Stimulated activated CD8-positive, alpha-beta memory T cell treated with anti-CD3 and anti-CD28 coated beads, Interleukin-4, amount 100 ng/mL, for 1 hour (primary cell): ENCODE measurements around the gene GMDS.
"Not testable (repeated sequence)": the region's sequence is repeated elsewhere in the genome, so short reads cannot be mapped to it uniquely, and the experiment has no call there.

Experiments used
- DNase-seq, 2 donors: peaks; one replicate each; pipeline ENCODE4 v3.0.0-alpha.2; 2020; ENCODE audit warnings: low read depth in 2 of 2, low spot score in 1 of 2

Gene GMDS

DNA sequence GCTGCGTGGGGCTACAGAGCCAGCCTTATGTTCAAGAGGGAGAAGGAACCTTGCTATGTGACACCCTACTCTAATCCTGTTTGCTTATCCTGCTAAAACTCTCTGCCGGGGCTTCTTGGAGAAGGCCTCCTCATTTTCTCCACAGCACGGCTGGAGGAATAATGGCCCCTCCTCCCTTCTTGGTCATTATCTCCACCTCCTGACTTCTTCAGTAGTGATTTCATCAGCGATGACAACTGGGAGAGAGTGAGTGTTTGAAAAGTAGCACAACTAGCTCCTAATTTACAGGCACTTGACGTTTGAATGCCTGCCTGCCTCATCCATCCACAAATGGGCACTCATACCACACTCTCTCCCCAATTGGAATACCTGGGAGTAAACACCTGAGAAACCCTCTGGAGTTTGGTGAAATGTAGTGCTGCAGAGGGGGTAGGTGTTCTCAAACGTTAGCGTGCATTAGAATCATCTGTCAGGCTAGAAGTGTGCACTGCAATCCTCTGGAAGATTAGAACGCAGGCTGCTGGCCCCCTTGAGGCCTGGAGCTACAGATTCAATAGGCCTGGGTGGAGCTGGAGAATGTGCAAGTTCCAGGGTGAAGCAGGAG lies 487.2 kb downstream of the GMDS start:
- no peak for DNase-seq

DNA sequence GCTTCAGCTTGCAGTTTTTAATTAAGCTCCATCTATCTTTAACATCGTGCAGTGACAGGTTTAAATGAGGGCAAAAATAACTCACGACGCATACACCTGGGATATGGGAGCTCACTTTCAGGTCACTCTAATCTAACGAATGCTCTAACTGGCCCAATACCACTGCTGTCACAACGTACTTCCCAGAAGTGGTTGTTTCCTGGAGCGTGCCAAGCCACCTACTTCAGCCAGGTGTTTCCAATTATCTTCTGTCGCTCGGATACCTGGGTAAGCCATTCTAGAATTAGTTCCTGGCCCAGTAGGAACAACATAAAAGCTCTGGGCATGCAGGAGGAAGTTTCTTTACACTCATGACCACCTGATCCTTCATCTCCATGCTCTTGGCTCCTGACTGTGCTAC lies 488.3 kb downstream of the GMDS start:
- DNase-seq = no peak

DNA sequence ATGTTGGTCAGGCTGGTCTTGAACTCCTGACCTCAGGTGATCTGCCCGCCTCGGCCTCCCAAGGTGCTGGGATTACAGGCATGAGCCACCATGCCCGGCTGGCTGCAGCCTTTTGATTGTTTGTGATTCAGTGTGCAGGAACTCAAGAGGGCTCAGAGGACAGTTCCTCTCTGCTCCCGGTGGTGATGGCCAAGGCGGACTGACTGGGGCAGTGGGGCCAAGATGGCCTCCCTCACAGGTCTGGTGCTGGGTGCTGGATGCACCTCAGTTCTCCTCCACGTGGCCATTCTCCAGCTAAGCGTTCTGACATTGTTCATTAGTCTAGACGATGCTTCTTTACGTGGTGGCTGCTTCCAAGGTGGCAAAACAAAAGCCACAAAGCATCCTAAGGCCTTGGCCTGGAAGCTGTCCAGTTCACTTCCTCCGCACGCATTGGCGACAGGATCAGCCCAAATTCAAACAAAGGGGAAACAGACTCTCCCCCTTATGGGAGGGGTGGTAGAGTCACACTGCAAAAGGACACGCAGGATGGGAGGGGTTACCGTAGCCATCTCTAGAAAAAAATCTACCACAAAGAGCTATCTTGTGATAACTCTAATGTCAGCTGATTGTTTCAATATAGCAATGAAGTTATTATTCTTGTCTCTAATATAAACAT lies 488.8 kb downstream of the GMDS start:
- no peak for DNase-seq

DNA sequence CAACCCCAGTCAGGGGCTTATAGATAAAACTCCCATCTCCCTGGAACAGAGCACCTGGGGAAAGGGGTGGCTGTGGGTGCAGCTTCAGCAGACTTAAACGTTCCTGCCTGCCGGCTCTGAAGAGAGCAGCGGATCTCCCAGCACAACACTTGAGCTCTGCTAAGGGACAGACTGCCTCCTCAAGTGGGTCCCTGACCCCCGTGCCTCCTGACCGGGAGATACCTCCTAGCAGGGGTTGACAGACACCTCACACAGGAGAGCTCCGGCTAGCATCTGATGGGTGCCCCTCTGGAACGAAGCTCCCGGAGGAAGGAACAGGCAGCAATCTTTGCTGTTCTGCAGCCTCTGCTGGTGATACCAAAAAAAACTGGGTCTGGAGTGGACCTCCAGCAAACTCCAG lies 494.3 kb downstream of the GMDS start:
- DNase-seq = not testable (repeated sequence)

DNA sequence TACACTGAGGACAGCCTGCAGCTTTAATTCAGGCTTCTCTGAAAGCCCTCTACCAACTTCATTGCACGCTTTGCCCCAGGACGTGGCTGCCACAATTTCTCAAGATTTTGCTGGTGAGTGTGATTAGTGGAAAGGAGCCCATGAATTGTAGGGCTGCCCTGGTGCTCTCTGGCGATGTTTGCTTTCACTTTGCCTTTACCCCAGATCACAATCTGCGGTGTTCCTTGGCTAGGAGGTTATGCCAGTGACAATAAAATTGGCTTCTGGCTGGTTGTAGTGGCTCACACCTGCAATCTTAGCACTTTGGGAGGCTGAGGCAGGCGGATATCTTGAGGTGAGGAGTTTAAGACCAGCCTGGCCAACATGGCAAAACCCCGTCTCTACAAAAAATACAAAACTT lies 496.4 kb downstream of the GMDS start:
- no peak for DNase-seq

DNA sequence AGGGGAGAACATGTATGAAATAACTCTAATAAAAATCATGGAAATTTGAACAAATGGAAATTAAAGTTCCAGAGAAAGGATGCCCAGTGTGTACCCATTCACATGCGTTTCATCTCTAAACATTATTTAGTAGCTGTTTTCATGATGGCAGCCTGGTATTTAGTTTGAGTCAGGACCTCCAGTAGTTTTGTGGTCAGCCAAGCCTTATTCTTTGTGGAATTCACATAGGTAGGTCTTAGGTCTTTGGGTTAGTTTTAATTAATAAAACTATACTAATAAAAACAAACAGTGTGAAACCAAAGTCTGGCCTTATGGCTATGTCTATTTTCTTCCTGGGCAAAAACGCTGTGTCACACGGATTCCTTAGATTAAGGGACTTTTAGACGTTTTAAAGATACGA lies 497.9 kb downstream of the GMDS start:
- DNase-seq = no peak

DNA sequence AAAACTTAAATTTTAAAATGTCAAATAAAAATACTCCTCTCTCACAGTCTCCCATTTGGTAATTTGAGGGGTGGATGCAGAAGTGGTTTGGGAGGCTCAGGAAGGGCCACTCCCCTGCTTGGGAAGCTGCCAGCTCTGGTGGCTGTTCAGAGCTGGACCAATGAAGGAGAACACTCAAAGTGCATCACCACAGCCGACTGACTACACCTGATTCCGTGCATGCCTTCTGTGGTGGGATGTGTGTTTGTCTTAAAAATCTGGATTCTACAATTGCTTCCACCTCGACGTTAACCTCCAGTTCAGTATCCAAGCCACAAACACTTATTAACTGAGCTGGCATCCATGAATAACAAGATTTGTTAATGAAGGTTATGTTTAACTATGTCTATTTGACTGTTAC lies 498.4 kb downstream of the GMDS start:
- no peak for DNase-seq

DNA sequence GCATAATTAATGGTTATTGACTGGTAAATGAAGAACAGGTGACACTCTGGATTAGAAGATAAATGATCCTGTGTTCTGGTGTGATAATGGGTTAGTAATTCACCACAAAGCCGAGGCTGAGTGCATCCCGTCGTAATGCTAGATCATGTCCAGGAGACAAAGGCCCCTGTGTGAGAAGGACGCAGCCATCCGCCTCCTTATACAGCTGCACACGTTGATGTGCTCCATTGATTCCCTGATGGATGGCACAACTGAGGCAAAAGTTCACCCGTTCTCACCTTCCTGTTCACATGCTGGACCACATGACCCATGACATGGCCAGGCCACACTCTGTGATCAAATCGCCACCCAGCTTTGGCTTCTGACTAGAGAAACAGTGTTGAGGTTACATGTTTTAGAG lies 499.6 kb downstream of the GMDS start:
- DNase-seq = no peak

DNA sequence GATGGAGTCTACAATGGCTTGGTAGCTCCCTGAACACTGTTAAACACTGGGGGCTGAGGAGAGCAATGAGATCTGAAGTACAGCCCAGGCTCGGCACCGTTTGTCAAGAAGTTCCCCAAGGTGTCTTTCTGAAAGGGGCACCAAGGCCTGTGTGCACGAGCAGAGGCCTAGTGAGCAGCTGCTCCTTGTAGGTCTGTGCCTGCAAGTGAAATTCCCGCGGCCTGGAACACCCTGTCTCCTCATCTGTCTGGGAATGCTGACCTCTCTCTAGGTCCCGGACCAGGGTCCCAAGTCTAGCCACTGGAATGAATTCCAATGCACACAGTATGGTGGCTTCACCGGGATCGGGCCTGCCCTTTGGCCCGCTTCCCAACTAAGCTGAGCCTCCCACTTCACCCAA lies 500.9 kb downstream of the GMDS start:
- no peak for DNase-seq

DNA sequence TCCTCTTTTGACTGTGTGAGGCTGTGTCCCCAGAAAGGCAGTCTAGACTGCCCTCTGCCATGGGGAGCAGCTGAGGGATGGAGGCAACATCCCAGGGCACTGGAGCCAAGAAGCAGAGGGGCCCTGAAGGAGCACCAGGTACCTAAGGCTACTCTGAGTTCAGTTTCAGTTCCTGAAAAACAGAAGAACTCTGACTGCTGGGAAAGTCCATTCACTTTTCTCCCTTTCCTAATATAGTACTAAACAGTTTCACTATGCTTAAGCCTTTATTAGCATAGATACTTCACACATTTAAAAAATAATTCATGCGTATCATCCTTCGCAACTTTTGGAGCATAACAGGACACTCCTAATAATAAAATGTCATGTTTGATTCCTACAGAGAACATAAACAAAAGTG lies 505.7 kb downstream of the GMDS start:
- DNase-seq = no peak

DNA sequence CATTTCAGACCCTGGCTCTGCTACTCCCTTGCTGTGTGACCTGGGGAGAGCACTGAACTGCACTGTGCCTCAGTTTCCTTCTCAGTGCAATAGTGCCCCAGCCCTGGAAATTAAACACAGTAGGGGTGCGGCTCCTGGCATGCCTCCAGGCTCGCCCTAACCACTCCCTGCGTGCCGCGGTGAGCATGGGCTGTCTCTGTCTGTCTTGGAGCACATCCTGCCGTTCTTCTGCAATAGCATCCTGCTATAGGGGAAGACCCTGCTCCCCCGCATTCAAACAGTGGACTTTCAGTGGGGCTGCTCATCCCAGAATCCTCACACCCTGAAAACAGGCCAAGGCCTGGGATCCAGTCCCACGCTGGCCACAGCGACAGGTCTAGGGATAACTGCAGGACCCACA lies 506.2 kb downstream of the GMDS start:
- no peak for DNase-seq

DNA sequence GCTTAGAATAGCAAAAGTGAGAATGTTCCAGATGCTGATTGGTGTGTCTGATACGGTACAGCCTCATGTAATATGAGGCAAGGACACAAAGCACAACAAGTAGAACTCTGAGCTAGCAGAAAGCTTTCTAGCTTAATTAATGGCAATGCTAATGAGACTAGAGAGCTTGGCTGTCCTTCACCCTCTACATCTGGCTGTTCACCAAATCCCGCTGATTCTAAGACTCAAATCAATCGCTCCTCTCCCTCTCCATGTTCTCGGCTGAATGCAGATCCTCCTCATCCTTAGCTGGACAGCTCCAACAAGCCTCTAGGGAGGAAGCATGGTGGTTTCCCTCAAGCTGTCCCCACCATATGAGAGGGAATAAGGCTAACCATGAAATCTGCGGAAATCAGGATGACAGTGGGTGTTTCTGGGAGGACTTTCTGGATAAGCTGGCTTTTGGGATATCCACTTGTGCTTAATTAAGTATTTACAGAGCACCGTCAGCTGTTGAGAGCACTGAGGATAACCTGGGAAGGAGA lies 506.8 kb downstream of the GMDS start:
- no peak for DNase-seq

DNA sequence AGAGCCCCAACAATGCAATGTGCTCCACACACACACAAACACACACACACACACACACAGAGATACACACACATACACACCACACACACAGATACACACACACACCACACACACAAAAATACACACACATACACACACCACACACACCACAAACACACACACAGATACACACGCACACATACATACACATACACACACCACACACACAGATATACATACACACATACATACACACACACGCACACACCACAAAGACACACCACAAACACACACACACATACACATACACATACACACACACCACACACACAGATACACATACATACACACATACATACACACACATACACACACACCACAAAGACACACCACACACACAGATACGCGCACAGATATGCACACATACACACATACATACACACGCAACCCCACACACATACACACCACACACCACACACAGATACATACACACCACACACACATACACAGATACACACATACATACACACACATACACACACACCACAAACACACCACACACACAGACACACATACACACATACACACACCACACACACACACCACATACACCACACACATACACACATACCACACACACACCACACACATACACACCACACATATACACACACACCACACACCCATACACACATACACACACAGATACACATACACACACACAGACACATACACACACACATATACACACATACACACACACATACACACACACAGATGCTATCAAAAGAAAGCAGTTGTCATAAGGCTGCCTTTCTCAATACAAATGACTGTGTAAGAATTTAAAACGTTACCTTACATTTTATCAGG lies 507.7 kb downstream of the GMDS start:
- DNase-seq = no peak

DNA sequence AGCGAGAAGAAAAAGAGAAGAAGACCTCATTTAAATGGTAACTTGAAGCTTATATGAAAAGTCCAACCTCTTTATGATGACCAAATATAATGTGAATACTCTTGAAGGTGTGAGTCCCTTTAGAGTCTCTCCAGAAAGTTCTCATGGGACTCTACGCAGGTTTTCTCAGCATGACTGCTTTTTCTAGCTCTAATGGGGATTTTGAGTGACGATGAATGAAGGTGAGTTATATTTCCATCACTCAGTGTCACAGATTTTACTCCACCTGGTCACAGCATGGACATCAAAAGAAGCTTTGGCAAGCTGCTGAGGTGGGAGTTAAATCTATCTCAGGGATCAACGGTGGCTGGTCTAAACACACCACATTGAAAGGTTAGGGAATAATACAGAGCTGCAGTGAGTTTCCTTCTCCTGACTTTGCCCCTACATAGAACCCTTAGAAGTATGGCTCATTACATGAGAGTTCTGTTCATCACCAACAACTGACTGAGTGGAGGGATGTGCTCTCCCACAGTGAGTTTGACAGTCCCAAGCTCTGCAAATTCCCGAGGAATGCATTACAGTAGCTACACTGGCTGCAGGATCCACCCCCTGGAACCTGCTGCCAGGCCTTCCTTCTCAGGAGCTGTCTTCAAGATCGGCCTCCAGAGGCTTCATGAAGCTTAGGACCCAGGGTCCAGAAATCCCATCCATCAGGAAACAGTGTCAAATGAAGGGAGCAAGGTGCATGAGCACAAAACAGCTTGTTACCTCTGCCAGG lies 508.9 kb downstream of the GMDS start:
- DNase-seq = no peak

DNA sequence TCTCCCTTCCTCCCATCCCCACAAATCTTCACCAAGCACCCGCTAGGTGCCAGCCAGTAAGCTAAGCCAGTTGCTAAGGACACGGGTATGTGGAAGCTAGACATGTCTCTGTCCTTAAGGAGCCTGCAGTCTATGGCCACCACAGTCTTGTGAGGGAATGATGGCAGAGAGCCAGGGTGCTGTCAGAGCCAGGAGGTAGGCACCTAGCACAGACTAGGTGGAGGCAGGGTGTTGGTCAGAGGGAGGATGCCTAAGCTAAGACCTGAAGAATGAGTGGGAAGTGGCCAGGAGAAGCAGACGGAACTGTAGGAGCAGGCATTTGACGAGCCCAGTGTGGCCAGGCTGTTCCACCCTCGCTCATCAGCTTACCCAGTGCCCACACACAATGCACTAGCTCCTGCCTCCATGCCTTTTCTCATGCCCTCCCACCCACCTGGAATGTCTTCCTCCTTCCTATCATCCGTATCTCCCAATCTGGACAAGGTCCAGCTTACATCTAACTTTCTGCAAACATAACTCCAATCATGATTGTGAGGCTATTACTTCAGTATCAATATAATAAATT lies 510.1 kb downstream of the GMDS start:
- no peak for DNase-seq

DNA sequence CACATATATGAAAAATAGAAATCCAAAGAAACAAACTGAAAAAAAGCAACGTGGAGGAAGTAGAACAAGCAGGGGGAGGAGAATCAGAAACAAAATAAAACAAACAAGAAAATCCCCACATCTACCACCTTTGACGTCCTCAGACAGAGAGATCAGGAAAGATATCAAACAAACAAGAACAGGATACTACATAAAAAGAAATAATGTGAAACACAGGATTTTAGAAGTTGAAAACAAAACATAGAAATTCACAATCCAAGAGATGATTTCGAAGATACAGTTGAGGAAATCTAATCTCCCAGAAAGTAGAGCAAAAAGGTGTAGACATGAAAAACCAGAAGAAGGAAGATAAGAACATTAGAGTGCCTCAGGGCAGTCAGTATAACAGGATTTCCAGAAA lies 514.5 kb downstream of the GMDS start:
- no peak for DNase-seq

DNA sequence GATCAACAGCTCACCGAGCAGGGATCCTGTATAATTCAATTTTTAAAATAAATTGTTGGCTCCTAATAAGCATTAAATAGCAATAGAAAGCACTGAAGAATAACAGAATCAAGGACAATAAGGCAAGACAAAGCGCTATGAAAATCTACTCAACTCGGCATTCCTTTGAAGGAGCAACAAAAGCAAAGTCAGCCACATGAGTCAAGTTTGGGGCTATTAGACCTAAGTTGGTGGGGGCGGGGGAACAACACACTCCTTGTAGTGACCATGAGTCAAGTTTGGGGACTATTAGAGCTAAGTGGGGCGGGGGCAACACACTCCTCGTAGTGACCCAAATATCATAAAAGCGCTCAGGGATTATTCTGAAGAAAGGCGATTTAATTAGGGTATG lies 515.7 kb downstream of the GMDS start:
- DNase-seq = no peak

DNA sequence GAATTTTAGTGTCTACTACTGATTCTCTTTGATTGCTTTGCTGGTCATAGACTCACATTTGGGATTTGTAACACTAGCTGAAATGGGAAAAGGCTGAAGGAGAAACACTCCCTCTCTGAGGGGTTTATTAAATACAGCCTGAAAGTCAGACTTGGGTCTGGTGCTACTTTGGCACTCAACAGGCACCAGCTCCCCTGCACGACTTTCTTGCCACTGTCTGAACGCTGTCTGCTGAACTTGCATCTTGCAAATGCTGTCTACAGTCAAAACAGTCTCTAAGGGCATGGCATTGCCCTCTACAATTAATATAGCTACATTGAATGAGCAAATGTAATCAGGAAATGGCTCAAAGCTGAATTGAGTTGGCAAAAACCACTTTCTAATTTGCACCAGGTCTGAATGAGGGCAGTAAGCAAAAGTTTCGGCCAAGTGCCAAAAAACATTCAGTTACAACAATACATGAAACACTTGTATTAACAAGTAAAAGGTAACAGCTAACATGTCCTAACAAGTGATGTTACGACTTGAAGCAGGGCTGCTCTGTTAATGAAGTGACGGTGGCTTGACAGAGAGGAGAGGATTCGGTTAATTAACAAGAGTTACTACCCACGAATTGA lies 516.2 kb downstream of the GMDS start:
- no peak for DNase-seq

DNA sequence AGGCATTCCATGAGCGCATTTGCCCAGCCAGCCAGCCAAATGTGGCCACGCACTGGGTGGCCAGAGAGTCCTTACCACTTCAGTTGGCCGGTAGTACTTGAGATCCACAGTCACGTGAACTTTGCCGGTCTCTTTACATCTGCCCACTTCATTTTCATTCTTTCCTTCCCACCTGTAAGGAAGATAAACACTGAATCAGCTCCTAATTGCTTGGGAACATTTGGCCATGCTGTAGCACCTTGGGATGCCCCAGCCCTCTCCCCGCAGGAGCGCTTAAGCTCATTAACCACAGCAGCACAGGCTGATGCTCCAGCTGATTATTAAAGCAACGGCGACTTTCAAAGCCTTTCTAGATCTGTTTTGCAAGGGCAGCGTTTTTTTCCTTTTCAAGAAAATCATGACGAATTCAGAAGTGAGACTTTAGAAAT lies 519.0 kb downstream of the GMDS start:
- no peak for DNase-seq

DNA sequence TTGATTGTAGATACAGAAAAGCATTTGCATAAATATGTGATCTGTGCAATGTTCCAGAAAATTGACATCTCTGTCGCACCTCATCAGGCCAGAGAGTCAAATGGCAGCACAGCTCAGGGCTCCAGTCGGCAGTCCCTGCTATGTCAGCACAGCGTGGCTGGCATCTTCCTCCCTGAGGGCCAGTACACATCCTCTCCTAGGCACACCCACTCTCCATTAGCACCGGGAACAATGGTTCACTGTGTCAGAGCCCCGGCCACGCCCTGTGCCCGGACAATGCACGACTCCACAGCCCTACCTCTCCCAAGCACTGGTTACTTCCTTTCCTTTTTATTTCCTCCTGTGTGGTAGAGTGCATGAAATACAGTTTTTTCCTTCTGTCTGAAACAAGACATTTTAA lies 520.8 kb downstream of the GMDS start:
- DNase-seq = no peak

DNA sequence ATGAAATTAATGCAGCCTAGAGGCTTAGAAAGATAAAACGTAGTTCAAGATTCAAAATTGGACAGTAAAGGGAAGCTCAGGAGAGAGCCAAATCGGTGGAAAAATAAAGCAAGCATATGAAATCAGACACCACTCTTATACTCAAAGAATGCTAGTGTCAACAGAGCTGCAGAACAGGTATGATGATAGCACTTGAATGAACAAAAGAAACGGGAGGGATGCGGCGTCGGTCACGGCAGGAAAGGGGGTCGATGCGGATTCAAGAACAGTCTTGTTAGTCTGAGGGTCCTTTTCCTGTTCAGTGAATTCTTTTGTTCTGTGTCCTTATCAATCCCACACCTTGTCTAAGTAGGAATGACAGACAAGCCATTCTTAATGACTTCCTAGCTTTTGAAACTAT lies 521.3 kb downstream of the GMDS start:
- DNase-seq = no peak
